Tibial nerve (tissue), 4 donors: ENCODE measurements around the gene CLDN9.

ENCODE experiments used
- EP300 ChIP-seq, 2 donors: sonication (generic); formaldehyde crosslinking; IDR thresholded peaks; one replicate each; pipeline ENCODE4 v1.6.1; 2017; ENCODE audit warnings: antibody characterized with exemption in 2 of 2, mild to moderate bottlenecking in 1 of 2
- POLR2A ChIP-seq, 2 donors: fragments of 450-650 bp; IDR thresholded peaks; one replicate each; pipeline ENCODE4 v1.6.1; 2017; ENCODE audit warnings: antibody characterized with exemption in 2 of 2, mild to moderate bottlenecking in 2 of 2, moderate library complexity in 2 of 2
- TF ChIP-seq, protein P1 (sequence below), 5 experiments: fragments of 200-600 bp in 3 of 5; fragments of 450-650 bp in 2 of 5; sonication (generic) in 3 of 5; IDR thresholded peaks; one replicate each; pipeline ENCODE4 v1.5.1; 2016 to 2019; ENCODE audit warnings: antibody characterized with exemption in 5 of 5, mild to moderate bottlenecking in 3 of 5, moderate library complexity in 2 of 5

DNA sequence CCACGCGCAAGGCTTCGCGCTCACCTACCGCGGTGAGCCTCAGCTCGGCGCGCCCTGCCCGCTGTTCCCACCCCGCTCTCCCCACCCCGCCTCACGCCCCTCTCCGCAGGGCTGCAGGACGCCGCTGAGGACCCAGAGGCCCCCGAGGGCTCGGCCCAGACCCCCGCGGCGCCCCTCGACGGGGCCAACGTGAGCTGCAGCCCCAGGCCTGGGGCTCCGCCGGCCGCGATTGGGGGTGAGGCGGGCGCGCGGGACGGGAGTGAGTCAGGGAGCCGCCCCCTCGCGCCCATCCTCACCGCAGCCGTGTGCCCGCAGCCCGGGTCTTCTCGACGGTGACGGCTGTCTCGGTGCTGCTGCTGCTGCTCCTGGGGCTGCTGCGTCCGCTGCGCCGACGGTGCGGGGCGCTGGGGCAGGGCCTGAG lies 45.5 kb upstream of the CLDN9 start:
- TF ChIP-seq, protein P1, sequence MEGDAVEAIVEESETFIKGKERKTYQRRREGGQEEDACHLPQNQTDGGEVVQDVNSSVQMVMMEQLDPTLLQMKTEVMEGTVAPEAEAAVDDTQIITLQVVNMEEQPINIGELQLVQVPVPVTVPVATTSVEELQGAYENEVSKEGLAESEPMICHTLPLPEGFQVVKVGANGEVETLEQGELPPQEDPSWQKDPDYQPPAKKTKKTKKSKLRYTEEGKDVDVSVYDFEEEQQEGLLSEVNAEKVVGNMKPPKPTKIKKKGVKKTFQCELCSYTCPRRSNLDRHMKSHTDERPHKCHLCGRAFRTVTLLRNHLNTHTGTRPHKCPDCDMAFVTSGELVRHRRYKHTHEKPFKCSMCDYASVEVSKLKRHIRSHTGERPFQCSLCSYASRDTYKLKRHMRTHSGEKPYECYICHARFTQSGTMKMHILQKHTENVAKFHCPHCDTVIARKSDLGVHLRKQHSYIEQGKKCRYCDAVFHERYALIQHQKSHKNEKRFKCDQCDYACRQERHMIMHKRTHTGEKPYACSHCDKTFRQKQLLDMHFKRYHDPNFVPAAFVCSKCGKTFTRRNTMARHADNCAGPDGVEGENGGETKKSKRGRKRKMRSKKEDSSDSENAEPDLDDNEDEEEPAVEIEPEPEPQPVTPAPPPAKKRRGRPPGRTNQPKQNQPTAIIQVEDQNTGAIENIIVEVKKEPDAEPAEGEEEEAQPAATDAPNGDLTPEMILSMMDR (IDR thresholded peaks at IDR 0.05), result no peak
- TF ChIP-seq POLR2A (IDR thresholded peaks at IDR 0.05), result no peak
- no peak for TF ChIP-seq EP300 (IDR thresholded peaks at IDR 0.05)
